ENCODE results near the gene DEGS2.

DNA sequence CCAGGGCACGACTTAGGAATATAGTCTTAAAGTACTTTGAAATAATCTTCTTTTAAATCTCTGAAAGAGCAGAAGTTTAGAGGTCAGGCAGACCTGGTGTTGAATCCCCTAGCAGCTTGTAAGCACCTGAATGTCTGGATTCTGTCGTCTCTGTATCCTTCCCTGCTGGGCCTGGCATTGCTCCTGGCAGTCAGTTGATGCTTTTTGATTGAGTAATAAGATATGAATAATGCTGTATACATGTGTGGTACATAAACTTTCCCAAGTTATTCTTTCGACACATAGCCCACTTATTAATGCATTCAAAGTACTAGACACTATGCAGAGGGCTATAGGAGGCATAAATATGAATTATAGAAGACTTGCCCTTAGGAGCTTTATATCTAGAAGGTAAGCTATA, 62.8 kb downstream of the DEGS2 start:
- no peak for TF ChIP-seq EZH2 (IDR thresholded peaks at IDR 0.05; ENCODE audit: insufficient read depth, poor library complexity, severe bottlenecking)
- TF ChIP-seq EZH2phosphoT487 (IDR thresholded peaks at IDR 0.05; ENCODE audit: insufficient read depth, low read depth) = no peak
